GM23248 (cell line): ENCODE measurements around the gene IFNAR2.
"Not testable (repeated sequence)": the region's sequence is repeated elsewhere in the genome, so short reads cannot be mapped to it uniquely, and the experiment has no call there.

Source experiments
- EZH2 ChIP-seq: fragments of 200-600 bp; sonication (generic); IDR thresholded peaks from 2 replicates; pipeline ENCODE4 v1.6.1; 2018; ENCODE audit warnings: antibody characterized with exemption, mild to moderate bottlenecking; ENCODE audit not compliant: insufficient read depth, poor library complexity, severe bottlenecking
- EZH2phosphoT487 ChIP-seq: fragments of 200-600 bp; sonication (generic); IDR thresholded peaks from 2 replicates; pipeline ENCODE4 v1.6.1; 2018; ENCODE audit warnings: antibody characterized with exemption, moderate library complexity, mild to moderate bottlenecking, low read depth; ENCODE audit not compliant: insufficient read depth

- not testable (repeated sequence) for TF ChIP-seq EZH2, EZH2phosphoT487
These were observed 9.9 kb downstream of the IFNAR2 start for GRCh38 chr21:33239559-33240127.
